ENCODE measurements around the gene SPATA6.
A peak's percentile ranks its signal among the peaks of the same experiment; 100 is the strongest.
"Not testable (repeated sequence)": the region's sequence is repeated elsewhere in the genome, so short reads cannot be mapped to it uniquely, and the experiment has no call there.

SPATA6 gene

DNA sequence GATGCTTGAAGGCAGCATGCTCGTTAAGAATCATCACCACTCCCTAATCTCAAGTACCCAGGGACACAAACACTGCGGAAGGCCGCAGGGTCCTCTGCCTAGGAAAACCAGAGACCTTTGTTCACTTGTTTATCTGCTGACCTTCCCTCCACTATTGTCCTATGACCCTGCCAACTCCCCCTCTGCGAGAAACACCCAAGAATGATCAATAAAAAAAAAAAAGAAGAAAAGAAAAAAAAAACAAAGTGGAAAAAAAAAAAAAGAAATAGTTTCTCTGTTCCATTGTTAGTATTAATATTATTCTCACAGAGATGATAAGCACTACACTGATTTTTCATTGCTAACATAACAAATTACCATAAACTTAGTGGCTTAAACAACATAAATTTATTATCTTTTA, 8.0 kb upstream of the SPATA6 start:
- not testable (repeated sequence) for H3K27me3 Mint-ChIP-seq; H3K36me3 Mint-ChIP-seq; H3K4me3 Mint-ChIP-seq; H3K9me3 Mint-ChIP-seq; DNase-seq (ENCODE audit: low spot score in 2 of 2); H3K4me1 Mint-ChIP-seq; H3K27ac Mint-ChIP-seq; ATAC-seq (ENCODE audit: low read depth)

DNA sequence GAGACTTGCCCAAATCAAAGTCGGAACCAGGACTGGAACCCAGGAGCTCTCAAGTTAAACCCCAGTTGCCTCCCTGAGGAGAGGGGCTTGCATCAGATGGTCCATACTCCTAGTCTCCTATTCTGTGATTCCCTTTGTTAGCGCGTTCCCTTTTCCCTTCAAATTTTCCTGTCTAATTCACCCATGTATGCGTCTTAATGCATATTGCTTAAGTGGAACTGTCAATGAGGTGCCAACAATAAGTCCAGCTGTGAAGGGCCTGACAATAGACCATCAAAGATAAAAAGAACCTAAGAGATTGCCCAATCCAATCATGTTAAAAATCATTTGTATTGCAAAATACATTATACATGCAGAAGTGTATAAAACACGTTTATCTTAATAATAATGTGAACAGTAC, 634 bp upstream of the SPATA6 start:
- Mint-ChIP-seq H3K27ac (peak overlapping the region; percentile 93), H3K9me3 (peaks cover 7% of the 10 kb centered on the region), H3K27me3 (peaks cover 5% of the 10 kb centered on the region), H3K4me3 (peak overlapping the region; percentile 95), H3K36me3 (peaks cover 5% of the 10 kb centered on the region), H3K4me1 (peaks cover 21% of the 10 kb centered on the region)
- DNase-seq (ENCODE audit: low spot score in 2 of 2), result no peak
- ATAC-seq (ENCODE audit: low read depth), result no peak

DNA sequence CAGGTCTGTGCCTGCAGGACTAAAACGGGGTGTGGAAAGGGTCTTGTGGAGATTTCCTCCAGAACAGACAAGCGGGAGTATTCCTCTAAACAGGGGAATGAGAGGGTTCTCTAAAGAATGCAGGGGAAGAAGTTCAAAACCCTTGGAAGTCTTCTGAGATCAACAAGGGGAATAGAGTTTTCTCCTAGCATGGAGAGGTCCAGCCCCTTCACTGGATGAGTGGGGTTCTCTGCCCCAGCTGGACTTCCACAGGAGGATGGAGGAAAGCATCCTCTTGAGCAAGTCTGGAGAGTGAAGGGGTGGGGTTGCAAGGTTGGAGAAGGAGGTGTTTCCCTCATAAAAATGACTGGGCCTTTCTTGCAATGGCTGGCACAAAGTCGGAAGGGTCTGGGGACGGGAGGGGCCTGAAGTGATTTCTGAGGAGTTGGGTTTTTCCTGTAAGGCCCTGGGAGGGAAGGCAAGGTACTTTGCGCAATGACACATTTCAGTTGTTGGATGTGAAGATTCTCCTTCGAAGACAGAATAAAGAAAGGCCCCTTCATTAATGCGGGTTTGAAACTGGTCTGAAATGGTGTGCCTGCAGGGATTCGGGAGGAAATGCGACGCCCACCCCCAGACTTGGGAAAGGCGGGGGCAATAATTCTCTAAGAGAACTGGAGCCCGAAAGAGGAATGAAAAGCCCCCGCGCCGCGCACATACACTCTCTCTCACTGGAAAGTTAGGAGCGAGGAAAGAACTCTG, 884 bp downstream of the SPATA6 start:
- H3K27me3 Mint-ChIP-seq, result peaks cover 5% of the 10 kb centered on the region
- DNase-seq (ENCODE audit: low spot score in 2 of 2), result no peak
- peaks cover 7% of the 10 kb centered on the region for H3K9me3 Mint-ChIP-seq
- H3K4me1 Mint-ChIP-seq, result peaks cover 21% of the 10 kb centered on the region
- H3K4me3 Mint-ChIP-seq, result peak overlapping the region; percentile 95
- H3K36me3 Mint-ChIP-seq, result peaks cover 5% of the 10 kb centered on the region
- peak overlapping the region; percentile 93 for H3K27ac Mint-ChIP-seq
- no peak for ATAC-seq (ENCODE audit: low read depth)

DNA sequence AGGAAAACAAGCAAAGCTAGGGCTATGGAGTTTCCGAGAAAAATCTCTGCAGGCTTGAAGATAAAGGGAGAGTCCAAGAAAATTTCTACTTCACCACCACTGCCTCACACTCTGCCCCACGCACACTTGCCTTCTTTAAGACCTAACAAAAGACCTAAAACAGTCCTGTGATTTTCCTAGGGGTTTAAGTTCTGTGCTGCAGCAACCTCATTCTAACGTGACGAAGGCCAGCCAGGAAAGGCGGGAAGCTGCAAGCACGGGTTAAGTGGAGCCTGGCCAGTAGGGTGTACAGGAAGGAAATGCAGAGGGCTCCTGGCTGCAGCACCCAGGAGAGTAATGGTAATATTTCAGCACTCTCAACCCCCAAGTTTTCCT, 1.5 kb downstream of the SPATA6 start:
- Mint-ChIP-seq H3K27me3 (peaks cover 5% of the 10 kb centered on the region), H3K27ac (peak overlapping the region; percentile 93), H3K4me3 (peak overlapping the region; percentile 95), H3K4me1 (peaks cover 21% of the 10 kb centered on the region), H3K9me3 (peaks cover 7% of the 10 kb centered on the region), H3K36me3 (peaks cover 5% of the 10 kb centered on the region)
- no peak for DNase-seq (ENCODE audit: low spot score in 2 of 2)
- no peak for ATAC-seq (ENCODE audit: low read depth)

DNA sequence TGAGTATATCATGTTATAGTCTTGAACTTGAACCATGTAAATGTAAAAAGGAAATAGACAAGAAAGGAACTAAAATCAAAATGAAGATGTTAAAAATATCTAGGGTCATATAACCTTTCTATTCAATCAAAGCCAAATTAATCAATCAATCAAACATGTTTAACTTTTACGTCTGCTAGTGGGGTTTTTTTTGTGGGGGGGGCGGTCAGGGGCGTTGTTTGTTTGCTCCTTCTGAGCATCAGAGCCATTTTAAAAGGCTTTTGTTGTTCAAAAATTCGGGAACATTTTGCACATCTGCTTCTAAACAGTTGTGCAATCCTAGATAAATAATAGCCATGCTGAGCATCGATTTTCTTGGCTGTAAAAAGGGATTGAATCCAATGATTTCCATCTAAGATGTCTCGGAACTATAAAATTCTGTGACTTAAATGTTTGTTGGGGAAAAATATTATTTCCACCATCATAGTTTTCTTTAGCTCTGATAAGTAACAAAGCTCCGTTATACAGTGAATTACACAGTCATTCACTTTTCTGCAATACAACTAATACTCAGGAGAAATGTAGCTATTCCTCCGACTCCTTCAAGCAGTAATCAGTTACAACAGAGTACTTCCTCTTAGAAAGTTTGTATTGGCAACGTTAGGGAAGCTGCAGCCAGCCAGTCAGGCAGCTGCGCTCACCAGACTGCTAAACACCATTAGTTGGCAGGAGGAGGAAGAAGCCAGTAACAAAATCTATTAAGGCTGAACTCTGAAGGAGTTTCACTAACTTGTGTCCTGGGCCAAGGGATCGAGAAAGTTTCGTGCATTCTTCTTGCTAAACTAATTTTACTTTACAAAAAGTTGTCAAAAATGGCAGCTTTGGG, 2.2 kb downstream of the SPATA6 start:
- H3K36me3 Mint-ChIP-seq, result peaks cover 4% of the 10 kb centered on the region
- DNase-seq (ENCODE audit: low spot score in 2 of 2), result no peak
- H3K4me1 Mint-ChIP-seq, result peaks cover 21% of the 10 kb centered on the region
- H3K4me3 Mint-ChIP-seq, result peak overlapping the region; percentile 95
- peak; percentile 46 for ATAC-seq (ENCODE audit: low read depth)
- peak overlapping the region; percentile 93 for H3K27ac Mint-ChIP-seq
- peaks cover 4% of the 10 kb centered on the region for H3K9me3 Mint-ChIP-seq
- peaks cover 5% of the 10 kb centered on the region for H3K27me3 Mint-ChIP-seq

DNA sequence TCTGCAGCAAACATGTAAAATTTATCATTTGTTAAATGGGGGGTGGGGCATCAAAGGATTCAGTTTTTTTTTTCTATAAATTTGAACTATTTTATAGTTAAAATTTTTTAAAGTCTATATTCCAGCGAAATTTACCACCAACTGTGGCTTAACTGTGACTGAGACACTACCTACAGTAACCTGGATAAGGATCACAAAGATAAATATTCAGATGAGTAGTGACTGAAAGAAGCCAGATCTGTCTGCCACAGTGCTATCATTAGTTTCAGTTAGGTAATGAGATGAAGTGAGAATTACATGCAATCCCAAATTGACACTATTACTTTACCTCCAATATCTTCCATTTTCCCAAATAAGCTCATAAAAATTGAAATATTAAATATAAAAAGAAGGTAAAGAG, 5.4 kb downstream of the SPATA6 start:
- ATAC-seq (ENCODE audit: low read depth), result no peak
- Mint-ChIP-seq H3K36me3 (no peaks in the 10 kb centered on the region), H3K9me3 (no peaks in the 10 kb centered on the region), H3K27ac (no peak overlapping the region), H3K4me3 (no peak overlapping the region), H3K27me3 (peaks cover 2% of the 10 kb centered on the region), H3K4me1 (peaks cover 15% of the 10 kb centered on the region)
- no peak for DNase-seq (ENCODE audit: low spot score in 2 of 2)

DNA sequence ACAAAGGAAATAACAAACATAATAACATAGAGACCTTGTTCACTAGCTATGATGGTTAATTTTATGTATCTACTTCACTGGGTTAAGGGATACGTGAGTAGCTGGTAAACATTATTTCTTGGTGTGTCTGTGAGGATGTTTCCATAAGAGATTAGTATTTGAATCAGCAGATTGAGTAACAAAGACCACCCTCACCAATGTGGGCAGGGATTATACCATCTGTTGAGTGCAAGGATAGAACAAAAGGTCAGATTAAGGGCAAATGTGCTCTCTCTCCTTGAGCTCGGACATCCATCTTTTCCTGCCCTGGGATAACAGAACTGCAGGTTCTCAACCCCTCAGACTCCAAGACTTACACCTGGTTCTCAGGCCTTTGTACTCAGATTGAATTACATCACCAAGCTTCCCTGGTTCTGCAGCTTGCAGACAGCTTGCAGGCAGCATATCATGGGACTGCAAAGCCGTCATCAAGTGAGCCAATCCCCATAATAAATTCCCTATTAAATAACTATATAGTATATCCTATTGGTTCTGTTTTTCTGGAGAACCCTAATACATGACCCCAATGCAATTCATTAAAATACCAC, 9.2 kb downstream of the SPATA6 start:
- Mint-ChIP-seq H3K27me3 (no peaks in the 10 kb centered on the region), H3K27ac (no peak overlapping the region), H3K9me3 (no peaks in the 10 kb centered on the region), H3K4me1 (no peaks in the 10 kb centered on the region), H3K36me3 (no peaks in the 10 kb centered on the region), H3K4me3 (no peak overlapping the region)
- no peak for ATAC-seq (ENCODE audit: low read depth)
- DNase-seq (ENCODE audit: low spot score in 2 of 2), result no peak

DNA sequence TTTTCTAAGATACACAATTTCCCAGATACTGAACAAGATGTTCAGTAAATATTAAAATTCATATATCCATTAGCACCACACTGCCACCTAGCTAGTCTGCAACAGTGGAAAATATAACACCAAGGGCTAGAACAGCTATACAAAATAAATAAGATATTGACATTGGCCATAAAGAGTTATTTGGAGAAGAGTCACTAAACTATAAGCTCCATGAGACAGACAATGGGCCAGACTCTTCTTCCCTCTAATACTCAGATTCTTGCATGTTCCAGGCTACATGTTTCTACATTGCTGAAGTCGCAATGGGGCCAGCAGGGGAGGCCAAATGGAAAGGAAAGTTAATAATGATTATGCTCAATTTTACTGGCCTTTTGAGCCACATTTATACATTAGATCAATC, 21.5 kb downstream of the SPATA6 start:
- Mint-ChIP-seq H3K27ac (no peak overlapping the region), H3K4me1 (no peaks in the 10 kb centered on the region), H3K27me3 (no peaks in the 10 kb centered on the region), H3K4me3 (no peak overlapping the region), H3K9me3 (no peaks in the 10 kb centered on the region), H3K36me3 (no peaks in the 10 kb centered on the region)
- DNase-seq (ENCODE audit: low spot score in 2 of 2) (no peak), ATAC-seq (ENCODE audit: low read depth) (no peak)

DNA sequence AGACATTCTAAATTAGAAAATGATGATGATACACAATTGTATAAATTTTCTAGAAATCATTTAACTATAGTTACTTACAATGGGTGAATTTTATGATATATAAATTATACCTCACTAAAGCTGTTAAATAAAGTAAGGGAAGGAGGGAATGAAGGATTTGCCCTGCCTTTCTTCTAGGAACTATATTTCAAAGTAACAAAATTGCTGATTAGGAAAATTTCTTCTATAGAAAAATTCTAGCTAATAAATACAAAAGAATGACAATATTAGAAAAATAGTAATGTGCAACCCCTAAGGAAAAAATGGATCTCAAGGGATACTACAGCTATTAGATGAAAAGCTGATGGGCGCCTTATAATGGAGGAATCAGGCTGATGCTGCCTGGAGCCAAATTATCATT, 23.1 kb downstream of the SPATA6 start:
- ATAC-seq (ENCODE audit: low read depth) (no peak), DNase-seq (ENCODE audit: low spot score in 2 of 2) (no peak)
- Mint-ChIP-seq H3K9me3 (no peaks in the 10 kb centered on the region), H3K27ac (no peak overlapping the region), H3K4me1 (no peaks in the 10 kb centered on the region), H3K36me3 (peaks cover 2% of the 10 kb centered on the region), H3K27me3 (no peaks in the 10 kb centered on the region), H3K4me3 (no peak overlapping the region)

DNA sequence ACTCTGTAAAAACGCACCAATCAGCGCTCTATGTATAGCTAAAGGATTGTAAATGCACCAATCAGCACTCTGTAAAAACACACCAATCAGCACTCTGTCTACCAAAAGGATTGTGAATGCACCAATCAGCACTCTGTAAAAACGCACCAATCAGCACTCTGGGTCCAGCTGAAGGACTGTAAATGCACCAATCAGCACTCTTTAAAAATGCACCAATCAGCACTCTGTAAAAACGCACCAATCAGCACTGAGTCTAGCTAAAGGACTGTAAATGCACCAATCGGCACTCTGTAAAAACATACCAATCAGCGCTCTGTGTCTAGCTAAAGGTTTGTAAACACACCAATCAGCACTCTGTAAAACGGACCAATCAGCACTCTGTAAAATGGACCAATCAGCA, 27.8 kb downstream of the SPATA6 start:
- H3K9me3 Mint-ChIP-seq; ATAC-seq (ENCODE audit: low read depth); H3K36me3 Mint-ChIP-seq; H3K27me3 Mint-ChIP-seq; H3K4me1 Mint-ChIP-seq; H3K27ac Mint-ChIP-seq; H3K4me3 Mint-ChIP-seq; DNase-seq (ENCODE audit: low spot score in 2 of 2): not testable (repeated sequence)

DNA sequence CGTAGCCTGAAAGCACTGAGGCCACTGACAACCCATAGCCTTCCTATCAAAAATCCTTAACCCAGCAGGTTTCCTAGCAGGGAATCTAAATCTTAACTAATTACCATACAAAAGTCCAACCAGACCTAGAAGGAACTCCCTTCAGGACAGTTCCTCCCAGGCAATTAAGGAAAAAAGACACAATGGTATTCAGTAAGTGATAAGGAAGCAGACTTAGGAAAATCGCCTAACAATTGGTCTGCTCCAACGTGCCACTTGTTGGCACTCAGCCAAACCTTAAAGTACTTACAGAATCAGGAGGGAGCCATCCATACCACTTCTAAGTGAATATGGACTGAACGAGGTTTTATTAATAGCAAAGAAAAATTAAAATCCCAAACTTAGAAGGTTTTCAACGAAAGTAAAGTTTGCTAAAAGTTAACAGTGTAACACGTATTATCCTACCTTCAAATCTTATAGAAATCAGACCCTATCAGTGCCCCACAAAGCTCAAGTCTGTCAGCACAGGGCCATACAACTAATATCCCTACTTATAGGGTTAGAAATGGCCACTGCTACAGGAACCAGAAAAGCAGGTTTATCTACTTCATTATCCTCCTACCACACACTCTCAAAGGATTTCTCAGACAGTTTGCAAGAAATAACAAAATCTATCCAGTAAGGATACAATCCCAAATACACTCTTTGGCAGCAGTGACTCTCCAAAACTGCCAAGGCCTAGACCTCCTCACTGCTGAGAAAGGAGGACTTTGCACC, 29.0 kb downstream of the SPATA6 start:
- Mint-ChIP-seq H3K36me3 (peaks cover 6% of the 10 kb centered on the region), H3K27ac (no peak overlapping the region), H3K4me1 (no peaks in the 10 kb centered on the region), H3K27me3 (no peaks in the 10 kb centered on the region), H3K9me3 (peaks cover 4% of the 10 kb centered on the region), H3K4me3 (no peak overlapping the region)
- no peak for ATAC-seq (ENCODE audit: low read depth)
- DNase-seq (ENCODE audit: low spot score in 2 of 2), result no peak

DNA sequence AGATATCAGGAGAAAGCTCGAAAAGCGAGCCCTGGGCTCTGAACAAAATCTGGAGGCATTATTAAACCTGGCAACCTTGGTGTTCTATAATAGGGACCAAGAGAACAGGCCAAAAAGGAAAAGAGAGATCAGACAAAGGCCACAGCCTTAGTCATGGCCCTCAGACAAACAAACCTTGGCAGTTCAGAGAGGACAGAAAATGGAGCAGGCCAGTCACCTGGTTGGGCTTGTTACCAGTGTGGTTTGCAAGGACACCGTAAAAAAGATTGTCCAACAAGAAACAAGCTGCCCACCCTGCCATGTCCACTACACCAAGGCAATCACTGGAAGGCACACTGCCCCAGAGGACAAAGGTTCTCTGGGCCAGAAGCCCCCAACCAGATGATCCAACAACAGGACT, 31.2 kb downstream of the SPATA6 start:
- not testable (repeated sequence) for H3K36me3 Mint-ChIP-seq; H3K27me3 Mint-ChIP-seq; H3K4me3 Mint-ChIP-seq; H3K9me3 Mint-ChIP-seq; H3K4me1 Mint-ChIP-seq; H3K27ac Mint-ChIP-seq; DNase-seq (ENCODE audit: low spot score in 2 of 2); ATAC-seq (ENCODE audit: low read depth)

DNA sequence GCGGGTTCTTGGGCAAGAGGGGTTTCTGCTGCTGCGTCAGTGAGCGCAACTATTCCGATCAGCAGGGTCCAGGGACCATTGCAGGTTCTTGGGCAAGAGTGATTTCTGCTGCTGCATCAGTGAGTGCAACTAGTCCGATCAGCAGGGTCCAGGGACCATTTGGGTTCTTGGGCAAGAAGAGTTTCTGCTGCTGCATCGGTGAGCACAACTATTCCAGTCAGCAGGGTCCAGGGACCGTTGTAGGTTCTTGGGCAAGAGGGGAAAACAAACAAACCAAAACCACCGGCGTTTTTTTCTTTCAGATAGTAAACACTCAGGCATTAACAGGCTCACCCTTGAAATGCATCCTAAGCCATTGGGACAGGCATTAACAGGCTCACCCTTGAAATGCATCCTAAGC, 32.6 kb downstream of the SPATA6 start:
- no peak for ATAC-seq (ENCODE audit: low read depth)
- no peak overlapping the region for H3K4me3 Mint-ChIP-seq
- H3K27ac Mint-ChIP-seq, result no peak overlapping the region
- DNase-seq (ENCODE audit: low spot score in 2 of 2), result no peak
- peaks cover 5% of the 10 kb centered on the region for H3K36me3 Mint-ChIP-seq
- H3K4me1 Mint-ChIP-seq, result no peaks in the 10 kb centered on the region
- no peaks in the 10 kb centered on the region for H3K27me3 Mint-ChIP-seq
- H3K9me3 Mint-ChIP-seq, result peaks cover 4% of the 10 kb centered on the region

DNA sequence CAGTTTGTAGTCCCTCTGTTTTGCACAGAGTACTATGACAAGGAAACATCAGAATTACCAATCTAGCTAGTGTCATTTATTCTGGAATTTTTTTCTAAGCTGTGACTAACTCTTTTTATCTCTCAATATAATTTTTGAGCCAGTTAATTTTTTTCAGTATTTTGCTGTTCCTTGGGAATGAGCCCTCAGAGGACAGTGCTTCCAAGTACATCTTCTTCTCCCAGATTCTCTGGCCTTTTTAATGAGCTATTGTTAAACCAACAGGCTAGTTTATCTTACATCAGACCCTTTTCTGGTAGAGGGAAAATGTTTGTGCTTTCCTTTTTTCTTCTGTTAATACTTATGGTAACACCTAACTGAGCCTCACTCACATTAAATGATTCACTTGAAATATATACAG, 34.6 kb downstream of the SPATA6 start:
- not testable (repeated sequence) for H3K4me3 Mint-ChIP-seq; ATAC-seq (ENCODE audit: low read depth); H3K27ac Mint-ChIP-seq; H3K9me3 Mint-ChIP-seq; DNase-seq (ENCODE audit: low spot score in 2 of 2); H3K27me3 Mint-ChIP-seq; H3K4me1 Mint-ChIP-seq; H3K36me3 Mint-ChIP-seq

Measured in memory B cell (primary cell).